Right lung (tissue), 5 donors: ENCODE data around the gene KIF3B. TPM values are rescaled to one million over a fixed set of nuclear protein-coding genes. Genes with fewer than 3 reads are reported as not detected.
"Not testable (repeated sequence)": the region's sequence is repeated elsewhere in the genome, so short reads cannot be mapped to it uniquely, and the experiment has no call there.

Experiments
- DNase-seq, 2 donors: peaks; one replicate each; pipeline ENCODE4 v3.0.0-alpha.2; 2013
- polyA plus RNA-seq, 5 donors: library from polyadenylated mRNA; unstranded; fragments of 120-200 nt; gene quantifications; one replicate each; pipeline versions ENCODE4 v1.2.1 to v1.2.3, GENCODE V29; 2013; ENCODE audit warnings: inconsistent platforms in 1 of 5, low replicate concordance in 1 of 5; ENCODE audit not compliant: insufficient read length in 5 of 5, insufficient read depth in 1 of 5

The KIF3B gene
- polyA plus RNA-seq, 5 donors: 23.4 to 28.9 (median 25.1) TPM

DNA sequence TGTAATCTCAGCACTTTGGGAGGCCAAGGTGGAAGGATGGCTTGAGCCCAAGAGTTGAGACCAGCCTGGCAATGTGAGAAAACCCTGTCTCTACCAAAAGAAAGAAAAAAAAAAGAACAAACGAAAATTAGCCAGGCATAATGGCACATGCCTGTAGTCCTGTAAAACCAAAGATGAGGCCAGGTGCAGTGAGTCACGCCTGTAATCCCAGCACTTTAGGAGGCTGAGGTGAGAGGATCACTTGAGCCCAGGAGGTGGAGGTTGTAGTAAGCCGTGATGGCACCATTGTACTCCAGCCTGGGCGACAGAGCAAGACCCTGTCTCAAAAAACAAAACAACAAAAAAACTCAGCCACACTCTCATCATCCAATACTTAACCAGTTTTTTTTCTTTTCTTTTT is 32.5 kb upstream of the KIF3B start:
- no peak for DNase-seq

DNA sequence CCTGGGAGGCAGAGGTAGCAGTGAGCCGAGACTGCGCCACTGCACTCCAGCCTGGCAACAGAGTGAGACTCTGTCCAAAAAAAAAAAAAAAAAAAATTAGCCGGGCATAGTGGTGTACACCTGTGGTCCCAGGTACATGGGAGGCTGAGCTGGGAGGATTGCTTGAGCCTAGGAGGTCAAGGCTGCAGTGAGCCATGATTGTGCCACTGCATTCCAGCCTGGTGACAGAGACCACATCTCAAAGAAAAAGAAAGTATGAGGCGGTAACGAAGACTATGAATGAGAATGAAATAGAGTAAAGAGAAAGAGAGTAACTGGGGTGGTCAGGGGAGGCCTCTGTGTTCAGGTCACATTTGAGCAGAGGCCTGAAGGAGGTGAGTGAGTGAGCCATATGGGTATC is 31.2 kb upstream of the KIF3B start:
- not testable (repeated sequence) for DNase-seq

DNA sequence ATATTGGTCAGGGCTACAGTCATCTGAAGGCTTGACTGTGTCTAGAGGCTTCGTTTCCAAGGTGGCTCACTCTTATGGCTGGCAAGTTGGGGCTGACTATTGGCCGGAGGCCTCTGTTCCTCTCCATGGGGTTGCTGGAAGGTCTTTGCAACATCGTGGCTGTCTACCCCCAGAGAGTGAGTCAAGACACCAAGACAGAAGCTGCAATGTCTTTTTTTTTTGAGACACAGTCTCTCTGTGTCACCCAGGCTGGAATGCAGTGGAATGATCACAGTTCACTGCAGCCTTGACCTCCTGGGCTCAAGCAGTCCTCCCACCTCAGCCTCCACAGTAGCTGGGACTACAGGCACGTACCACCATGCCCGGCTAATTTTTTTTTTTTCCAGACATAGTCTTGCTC is 29.4 kb upstream of the KIF3B start:
- no peak for DNase-seq

DNA sequence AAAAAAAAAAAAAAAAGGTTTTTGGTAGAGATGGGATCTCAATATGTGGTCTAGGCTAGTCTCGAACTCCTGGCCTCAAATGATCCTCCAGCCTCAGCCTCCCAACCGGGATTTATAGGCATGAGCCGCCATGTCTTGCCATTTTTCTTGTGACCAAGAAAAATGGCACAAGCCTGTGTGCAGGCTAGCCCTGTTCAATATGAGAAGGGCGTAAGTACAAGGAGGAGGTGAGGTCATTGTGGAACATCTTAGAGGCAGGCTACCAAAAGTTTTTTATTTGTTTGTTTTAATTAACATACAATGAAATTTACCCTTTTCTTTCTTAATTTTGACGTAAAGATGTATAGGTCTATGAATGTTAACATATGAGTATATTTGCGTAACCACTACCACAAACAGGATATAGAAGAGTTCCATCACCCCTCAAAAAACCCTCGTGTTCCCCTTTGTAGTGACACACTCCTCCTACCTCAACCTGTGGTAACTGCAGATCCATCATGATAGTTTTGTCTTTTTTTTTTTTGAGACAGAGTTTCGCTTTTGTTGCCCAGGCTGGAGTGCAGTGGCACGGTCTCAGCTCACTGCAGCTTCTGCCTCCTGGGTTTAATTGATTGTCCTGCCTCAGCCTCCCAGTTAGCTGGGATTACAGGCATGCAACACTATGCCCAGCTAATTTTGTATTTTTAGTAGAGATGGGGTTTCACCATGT is 28.3 kb upstream of the KIF3B start:
- no peak for DNase-seq

DNA sequence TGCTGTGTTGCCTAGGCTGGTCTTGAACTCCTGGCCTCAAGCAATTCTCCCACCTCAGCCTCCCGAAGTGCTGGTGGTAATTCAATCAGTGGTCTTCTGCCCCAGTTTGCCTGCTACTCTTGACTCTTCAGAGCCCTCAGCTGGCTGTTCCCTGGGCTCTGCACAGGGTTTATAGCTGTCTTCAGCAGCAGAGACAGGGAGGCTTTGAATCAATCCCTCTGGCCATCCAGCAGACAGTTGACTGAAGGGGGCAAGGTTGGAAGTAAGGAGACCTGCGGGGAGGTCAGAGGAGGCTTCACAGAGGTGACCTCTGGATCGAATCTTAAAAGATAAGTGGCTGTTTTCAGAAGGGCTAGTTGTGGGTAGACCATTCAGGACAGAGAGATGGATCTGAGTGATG is 26.0 kb upstream of the KIF3B start:
- no peak for DNase-seq

GRCh38 chr20:32252189-32252588 is 25.3 kb upstream of the KIF3B start:
- DNase-seq: no peak

- DNase-seq: not testable (repeated sequence)
These were observed 16.5 kb upstream of the KIF3B start for GRCh38 chr20:32260973-32261372.

DNA sequence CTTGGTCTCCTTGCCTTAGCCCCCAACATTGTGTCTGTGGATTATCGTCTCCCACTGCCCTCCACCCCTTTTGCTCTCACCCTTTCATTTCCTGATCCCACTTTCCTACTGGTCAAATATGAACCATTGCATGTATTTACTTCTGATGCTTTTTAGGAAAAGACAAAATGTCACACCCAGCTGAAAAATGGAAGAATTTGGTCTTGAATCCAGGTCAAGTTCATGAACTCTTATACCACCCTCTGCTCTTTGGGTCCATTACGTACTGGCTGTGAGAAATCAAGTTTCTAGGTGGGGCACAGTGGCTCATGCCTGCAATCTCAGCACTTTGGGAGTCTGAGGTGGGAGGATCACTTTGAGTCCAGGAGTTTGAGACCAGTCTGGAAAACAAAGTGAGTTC is 15.8 kb upstream of the KIF3B start:
- no peak for DNase-seq

DNA sequence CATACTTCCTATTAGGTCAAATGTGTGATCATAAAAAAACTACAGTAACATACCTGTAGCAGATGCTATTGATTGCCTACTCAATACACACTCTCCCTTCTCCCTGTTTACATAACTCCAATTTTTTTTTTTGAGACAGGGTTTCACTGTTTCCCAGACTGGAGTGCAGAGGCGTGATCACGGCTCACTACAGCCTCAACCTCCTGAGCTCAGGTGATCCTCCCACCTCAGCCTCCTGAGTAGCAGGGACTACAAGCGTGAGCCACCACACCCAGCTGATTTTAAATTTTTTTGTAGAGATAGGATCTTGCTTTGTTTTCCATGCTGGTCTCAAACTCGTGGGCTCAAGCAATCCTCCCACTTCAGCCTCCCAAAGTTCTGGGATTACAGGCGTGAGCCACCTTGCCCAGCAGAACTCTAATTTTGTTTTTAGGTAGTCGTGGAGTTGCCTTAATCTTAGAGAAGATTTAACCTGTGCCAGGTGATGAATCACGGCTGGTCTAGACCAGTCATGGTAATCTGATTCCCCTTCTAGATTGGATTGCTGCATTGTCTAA is 14.0 kb upstream of the KIF3B start:
- no peak for DNase-seq

- DNase-seq: no peak
These were observed 5.8 kb upstream of the KIF3B start for GRCh38 chr20:32271620-32272019.

DNA sequence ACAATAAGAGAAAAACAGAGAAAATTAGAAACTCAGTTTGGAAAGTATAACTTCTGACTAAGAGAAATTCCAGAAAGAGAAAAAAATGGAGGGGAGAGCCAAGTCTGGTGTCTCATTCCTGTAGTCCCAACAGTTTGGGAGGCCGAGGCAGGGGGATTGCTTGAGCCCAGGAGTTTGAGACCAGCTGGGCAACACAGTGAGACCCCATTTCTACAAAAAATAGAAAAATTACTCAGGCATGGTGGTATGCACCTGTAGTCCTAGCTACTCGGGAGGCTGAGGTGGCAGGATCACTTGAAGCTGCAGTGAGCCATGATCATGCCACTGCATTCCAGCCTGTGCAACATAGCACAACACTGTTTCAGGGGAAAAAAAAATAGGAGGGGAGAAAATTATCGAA is 3.1 kb upstream of the KIF3B start:
- no peak for DNase-seq

- DNase-seq: not testable (repeated sequence)
These were observed 2.3 kb upstream of the KIF3B start for GRCh38 chr20:32275163-32275562.

DNA sequence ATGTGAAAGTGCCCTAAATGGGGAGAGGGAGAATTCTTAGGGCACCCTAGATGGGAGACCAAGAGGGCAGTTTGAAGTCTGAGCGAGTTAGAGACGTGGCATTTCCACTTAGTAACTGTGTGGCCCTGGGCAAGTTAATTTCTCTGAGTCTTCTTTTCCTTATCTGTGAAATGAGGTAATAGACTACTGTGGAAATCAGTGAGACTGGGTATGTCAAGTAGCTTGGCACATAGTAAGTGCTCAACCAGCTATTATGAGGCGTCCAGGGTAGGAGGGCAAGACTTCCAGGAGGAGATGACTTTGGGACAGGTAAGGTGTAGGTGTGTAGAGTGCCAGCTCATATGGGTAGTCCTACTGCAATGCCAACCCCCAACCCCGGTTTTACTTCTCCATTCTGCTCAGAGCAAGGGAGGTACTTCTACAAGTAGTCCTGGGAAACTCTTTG is 770 bp downstream of the KIF3B start:
- no peak for DNase-seq

DNA sequence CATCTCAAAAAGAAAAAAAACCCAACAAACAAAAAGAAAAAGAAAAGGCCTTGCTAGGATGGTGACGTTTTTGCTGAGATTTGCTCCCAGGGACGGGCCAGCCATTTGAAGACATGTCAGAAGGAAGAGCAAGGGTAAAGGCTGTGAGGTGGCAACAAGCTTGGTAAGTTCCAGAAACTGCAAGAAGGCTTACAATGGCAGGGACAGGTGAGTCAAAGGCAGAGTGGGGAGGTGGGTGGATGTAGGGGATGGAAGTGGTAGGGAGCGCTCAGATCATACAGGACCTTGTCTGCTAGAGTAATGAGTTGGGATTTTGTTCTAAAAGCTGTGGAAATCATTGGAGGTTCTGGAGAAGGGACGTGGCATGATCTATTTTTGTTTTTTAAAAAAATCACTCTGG is 4.3 kb downstream of the KIF3B start:
- no peak for DNase-seq

GRCh38 chr20:32282461-32282860 is 5.0 kb downstream of the KIF3B start:
- no peak for DNase-seq

- no peak for DNase-seq
These were observed 7.7 kb downstream of the KIF3B start for GRCh38 chr20:32285082-32285620.

DNA sequence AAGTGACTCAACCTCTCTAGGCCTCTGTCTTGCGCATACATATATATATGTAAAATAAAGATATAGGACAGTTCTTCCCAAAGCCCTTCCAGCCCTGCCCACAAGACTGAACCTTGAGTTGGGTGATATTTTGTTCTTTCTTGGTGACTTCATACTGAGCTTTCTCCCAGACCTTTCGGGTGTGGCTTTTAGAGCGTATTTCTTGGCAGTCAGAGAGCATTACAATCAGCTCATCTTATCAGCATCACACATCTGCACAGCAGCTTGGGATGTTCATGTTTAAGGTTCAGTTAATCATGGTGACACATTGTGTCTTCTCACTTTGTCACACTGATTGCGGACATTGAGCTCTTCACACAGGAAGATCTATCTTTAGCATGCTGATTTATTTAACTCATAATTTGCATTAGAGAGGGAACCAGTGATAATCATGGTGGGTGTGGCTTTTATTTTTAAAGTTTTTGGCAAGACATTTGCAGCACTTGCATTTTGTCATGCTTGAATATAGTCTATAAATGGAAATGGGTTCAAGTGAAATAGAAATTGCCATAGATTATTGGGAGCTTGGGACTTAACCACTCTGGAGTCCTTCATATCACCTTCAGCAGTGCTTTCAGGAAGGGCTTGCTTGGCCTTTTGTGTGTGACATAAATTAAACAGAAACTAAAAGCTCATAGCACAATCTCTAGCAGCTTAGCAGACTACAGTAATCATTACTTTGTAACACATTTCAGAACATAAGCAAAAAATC is 8.3 kb downstream of the KIF3B start:
- DNase-seq: no peak

DNA sequence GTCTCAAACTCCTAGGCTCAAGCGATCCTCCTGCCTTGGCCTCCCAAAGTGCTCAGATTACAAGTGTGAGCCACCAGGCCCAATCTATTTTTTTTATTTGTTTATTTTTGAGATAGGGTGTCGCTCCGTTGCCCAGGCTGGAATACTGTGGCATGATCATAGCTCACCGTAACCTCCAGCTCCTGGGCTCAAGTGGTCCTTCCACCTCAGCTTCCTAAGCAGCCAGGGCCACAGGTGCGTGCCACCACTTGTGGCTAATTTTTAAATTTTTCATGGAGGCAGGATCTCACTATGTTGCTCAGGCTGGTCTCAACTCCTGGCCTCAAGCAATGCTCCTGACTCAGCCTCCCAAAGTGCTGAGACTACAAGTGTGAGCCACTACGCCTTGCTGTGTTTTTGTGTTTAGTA is 9.8 kb downstream of the KIF3B start:
- no peak for DNase-seq

DNA sequence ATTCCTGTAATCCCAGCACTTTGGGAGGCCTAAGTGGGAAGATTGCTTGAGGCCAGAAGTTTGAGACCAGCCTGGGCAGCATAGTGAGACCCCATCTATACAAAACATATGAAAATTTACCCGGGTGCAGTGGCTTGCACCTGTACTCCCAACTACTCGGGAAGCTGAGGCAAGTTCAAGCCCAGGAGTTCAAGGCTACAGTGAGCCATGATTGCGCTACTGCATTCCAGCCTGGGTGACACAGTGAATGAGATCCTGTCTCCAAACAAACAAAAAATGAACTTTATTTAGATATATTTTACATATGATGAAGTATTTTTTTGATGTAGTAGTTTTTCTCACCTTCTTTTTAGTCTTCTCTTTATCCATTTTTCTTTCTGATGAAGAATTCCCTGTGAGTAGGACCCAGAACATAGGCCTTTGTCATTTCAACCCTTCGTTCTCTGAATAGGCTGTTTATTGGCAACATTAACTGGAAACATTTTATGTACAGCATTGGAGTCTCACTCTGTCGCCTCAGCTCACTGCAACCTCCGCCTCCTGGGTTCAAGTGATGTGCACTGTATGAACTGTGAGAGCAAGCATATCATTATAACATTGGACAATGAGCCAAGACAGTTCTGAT is 10.9 kb downstream of the KIF3B start:
- DNase-seq: no peak

- DNase-seq: not testable (repeated sequence)
These were observed 11.8 kb downstream of the KIF3B start for GRCh38 chr20:32289299-32289660.

DNA sequence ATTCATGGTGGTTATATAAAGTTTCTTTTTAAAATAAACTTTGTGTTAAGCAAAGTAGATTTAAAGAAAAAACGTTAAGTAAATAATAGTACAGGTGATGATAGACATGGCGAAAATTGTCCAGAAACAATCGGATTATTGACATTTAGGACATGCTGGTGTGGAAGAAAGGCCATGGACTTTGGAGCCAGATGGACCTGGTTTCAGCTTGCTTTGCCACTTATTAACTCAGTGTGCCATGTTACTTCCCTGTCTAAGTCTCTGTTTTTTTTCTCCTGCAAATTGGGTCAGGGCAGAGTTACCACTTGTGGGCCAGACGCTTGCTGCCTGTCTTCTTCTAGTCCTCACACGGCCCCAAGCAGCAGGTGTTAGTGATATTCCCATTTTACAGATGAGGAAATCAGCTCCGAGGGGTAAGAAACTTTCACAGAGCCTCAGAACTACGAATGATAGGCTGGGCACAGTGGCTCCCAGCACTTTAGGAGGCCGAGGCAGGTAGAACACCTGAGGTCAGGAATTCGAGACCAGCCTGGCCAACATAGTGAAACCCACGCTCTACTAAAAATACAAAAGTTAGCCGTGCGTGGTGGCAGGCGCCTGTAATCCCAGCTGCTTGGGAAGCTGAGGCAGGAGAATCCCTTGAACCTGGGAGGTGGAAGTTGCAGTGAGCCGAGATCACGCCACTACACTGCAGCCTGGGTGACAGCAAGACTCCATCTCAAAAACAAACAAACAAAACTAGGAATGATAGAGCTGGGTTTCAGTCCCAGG is 12.4 kb downstream of the KIF3B start:
- DNase-seq: no peak

- DNase-seq: no peak
These were observed 13.7 kb downstream of the KIF3B start for GRCh38 chr20:32291166-32291565.
